KMS-11 (cell line): ENCODE results near the gene LDLRAD2.

Source experiments
- H2AFZ ChIP-seq: fragments of 200-600 bp; sonication (generic); 2 replicates; pipeline ENCODE4 v1.6.1; 2016; ENCODE audit warnings: antibody characterized with exemption, mixed run types, low read depth
- H3K27ac ChIP-seq: fragments of 200-600 bp; sonication (generic); 2 replicates; pipeline ENCODE4 v1.6.1; 2016; ENCODE audit warnings: mild to moderate bottlenecking, mixed run types
- H3K27me3 ChIP-seq: fragments of 200-600 bp; sonication (generic); 2 replicates; pipeline ENCODE4 v1.6.1; 2017; ENCODE audit warnings: mild to moderate bottlenecking, low read depth, mixed run types, moderate library complexity; ENCODE audit not compliant: insufficient read depth
- H3K36me3 ChIP-seq: fragments of 200-600 bp; sonication (generic); 2 replicates; pipeline ENCODE4 v1.6.1; 2017; ENCODE audit warnings: mild to moderate bottlenecking, mixed run types; ENCODE audit not compliant: insufficient read depth
- H3K4me1 ChIP-seq: fragments of 200-600 bp; sonication (generic); 2 replicates; pipeline ENCODE4 v1.6.1; 2016; ENCODE audit warnings: mild to moderate bottlenecking, low read depth, mixed run types; ENCODE audit not compliant: poor library complexity, severe bottlenecking
- H3K4me2 ChIP-seq: fragments of 200-600 bp; sonication (generic); 2 replicates; pipeline ENCODE4 v1.7.0; 2016; ENCODE audit warnings: mild to moderate bottlenecking, mixed run types
- H3K4me3 ChIP-seq: fragments of 200-600 bp; sonication (generic); IDR thresholded peaks from 2 replicates; pipeline ENCODE4 v1.6.1; 2017; ENCODE audit warnings: low read depth, low read length, mixed read lengths; ENCODE audit not compliant: insufficient read depth
- H3K79me2 ChIP-seq: fragments of 200-600 bp; sonication (generic); 2 replicates; pipeline ENCODE4 v1.6.1; 2016; ENCODE audit warnings: low read depth, mixed run types; ENCODE audit not compliant: insufficient read depth
- H3K9ac ChIP-seq: fragments of 200-600 bp; sonication (generic); 2 replicates; pipeline ENCODE4 v1.6.1; 2016; ENCODE audit warnings: mild to moderate bottlenecking, mixed run types
- H4K20me1 ChIP-seq: fragments of 200-600 bp; sonication (generic); 2 replicates; pipeline ENCODE4 v1.6.1; 2016; ENCODE audit warnings: mild to moderate bottlenecking, mixed run types; ENCODE audit not compliant: insufficient read depth
- TF ChIP-seq, protein P1 (sequence below): fragments of 200-600 bp; sonication (generic); conservative IDR thresholded peaks from 2 replicates; pipeline ENCODE4 v1.6.1; 2017; ENCODE audit warnings: low read depth, mild to moderate bottlenecking, antibody characterized with exemption, low read length, moderate library complexity, mixed read lengths

LDLRAD2 gene

DNA sequence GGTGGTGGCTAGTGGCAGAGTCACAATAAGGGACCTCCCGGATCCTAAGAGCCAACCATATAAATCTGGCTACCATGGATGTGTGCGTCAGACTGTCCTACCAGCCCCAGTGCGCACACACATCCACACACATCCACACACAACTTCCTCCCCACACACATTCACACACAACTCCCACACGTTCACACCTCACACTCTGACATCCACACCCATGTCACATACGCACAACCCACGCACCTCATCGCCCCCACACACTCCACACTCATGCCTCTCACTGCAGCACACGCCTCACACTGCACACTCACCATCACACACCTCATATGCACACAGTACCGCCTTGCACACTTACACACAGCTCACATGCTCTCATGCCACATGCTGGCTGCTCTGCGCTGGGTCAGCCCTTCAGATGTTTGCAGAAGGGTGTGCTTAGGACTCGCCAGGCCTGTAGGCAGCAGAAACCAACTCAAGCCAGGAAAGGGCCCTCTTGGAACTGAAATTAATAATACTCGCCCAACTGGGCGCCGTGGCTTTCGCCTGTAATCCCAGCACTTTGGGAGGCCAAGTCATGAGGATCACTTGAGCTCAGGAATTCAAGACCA, 3.0 kb downstream of the LDLRAD2 start:
- H3K4me2 ChIP-seq = no peak overlapping the region
- H3K4me3 ChIP-seq = no peak overlapping the region
- no peaks in the 10 kb centered on the region for H3K36me3 ChIP-seq

DNA sequence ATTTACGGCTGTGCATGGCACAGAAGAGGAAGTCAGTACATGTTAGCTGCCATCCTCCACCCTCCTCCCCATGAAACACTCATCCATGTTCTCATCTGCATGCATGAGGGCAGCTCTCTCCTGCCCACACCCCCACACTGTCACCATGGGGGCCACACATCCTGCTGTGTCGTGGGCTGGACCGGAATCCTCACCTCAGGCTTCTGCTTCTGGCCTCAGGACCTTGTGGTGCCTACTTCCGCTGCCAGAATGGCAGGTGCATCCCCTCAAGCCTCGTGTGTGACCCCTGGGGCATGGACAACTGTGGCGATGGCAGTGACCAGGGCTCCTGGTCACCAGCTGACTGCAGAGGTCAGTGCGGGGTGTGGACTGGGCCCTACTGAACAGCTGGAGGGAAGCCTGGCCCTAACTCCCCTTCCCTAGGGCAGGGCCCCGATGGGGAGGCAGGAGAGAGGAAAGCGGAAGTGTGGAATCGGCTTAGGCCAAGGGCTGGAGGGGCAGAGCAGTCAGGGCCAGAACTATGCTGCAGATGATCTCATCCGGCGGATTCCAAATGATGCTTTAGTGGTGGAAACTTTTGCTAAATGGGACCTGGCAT, 3.8 kb downstream of the LDLRAD2 start:
- no peak overlapping the region for H3K9ac ChIP-seq
- H3K27ac ChIP-seq = no peak overlapping the region
- TF ChIP-seq, protein P1, sequence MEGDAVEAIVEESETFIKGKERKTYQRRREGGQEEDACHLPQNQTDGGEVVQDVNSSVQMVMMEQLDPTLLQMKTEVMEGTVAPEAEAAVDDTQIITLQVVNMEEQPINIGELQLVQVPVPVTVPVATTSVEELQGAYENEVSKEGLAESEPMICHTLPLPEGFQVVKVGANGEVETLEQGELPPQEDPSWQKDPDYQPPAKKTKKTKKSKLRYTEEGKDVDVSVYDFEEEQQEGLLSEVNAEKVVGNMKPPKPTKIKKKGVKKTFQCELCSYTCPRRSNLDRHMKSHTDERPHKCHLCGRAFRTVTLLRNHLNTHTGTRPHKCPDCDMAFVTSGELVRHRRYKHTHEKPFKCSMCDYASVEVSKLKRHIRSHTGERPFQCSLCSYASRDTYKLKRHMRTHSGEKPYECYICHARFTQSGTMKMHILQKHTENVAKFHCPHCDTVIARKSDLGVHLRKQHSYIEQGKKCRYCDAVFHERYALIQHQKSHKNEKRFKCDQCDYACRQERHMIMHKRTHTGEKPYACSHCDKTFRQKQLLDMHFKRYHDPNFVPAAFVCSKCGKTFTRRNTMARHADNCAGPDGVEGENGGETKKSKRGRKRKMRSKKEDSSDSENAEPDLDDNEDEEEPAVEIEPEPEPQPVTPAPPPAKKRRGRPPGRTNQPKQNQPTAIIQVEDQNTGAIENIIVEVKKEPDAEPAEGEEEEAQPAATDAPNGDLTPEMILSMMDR = no peak
- no peaks in the 10 kb centered on the region for H3K79me2 ChIP-seq
- H3K4me1 ChIP-seq = no peaks in the 10 kb centered on the region
- no peaks in the 10 kb centered on the region for H4K20me1 ChIP-seq
- H3K27me3 ChIP-seq = no peaks in the 10 kb centered on the region
- no peak overlapping the region for H3K4me2 ChIP-seq
- no peak overlapping the region for H3K4me3 ChIP-seq
- H2AFZ ChIP-seq = no peak overlapping the region
- no peaks in the 10 kb centered on the region for H3K36me3 ChIP-seq

More for the DNA sequence above, 3.0 kb downstream of the LDLRAD2 start:
- no peaks in the 10 kb centered on the region for H3K4me1 ChIP-seq
- TF ChIP-seq, protein P1 = no peak
- no peaks in the 10 kb centered on the region for H3K27me3 ChIP-seq
- no peak overlapping the region for H2AFZ ChIP-seq
- no peaks in the 10 kb centered on the region for H3K79me2 ChIP-seq
- H3K9ac ChIP-seq = no peak overlapping the region
- H3K27ac ChIP-seq = no peak overlapping the region
- H4K20me1 ChIP-seq = no peaks in the 10 kb centered on the region

DNA sequence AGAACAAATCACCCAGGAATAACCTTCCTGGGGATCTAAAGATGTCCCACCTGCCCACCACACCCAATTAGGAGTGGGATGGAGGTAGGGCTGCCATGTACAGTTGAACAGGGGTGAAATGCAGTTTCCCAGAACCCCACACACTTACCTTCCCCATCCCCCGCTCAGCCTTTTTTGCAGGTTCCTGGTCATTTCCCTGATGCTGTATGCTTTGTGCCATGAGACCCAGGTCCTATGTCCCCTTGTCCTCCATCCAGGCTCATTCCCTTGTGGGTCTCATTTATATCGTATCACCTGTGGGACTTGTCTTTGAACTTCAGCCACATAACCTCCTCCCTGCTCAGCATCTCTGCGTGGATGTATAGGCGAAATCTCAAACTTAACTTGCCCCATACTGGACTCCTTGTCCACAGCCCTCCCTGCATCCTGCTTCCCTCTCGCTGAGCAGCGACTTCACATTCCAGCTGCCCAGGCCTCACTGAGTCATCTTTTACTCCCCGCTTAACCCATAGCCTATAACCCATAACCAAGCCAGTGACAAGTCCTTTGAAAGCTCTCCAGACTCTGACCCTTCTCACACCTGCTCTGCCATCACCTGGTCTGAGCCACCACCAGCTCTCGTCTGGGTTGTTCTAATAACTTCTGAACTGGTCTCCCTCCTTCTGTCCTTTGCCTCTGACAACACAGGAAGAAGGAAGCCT, 4.7 kb downstream of the LDLRAD2 start:
- Histone ChIP-seq H3K4me3 (no peak overlapping the region), H3K27me3 (no peaks in the 10 kb centered on the region), H3K79me2 (no peaks in the 10 kb centered on the region), H2AFZ (no peak overlapping the region), H4K20me1 (no peaks in the 10 kb centered on the region), H3K4me2 (no peak overlapping the region), H3K36me3 (no peaks in the 10 kb centered on the region), H3K27ac (no peak overlapping the region), H3K4me1 (no peaks in the 10 kb centered on the region), H3K9ac (no peak overlapping the region)
- TF ChIP-seq, protein P1 = no peak

DNA sequence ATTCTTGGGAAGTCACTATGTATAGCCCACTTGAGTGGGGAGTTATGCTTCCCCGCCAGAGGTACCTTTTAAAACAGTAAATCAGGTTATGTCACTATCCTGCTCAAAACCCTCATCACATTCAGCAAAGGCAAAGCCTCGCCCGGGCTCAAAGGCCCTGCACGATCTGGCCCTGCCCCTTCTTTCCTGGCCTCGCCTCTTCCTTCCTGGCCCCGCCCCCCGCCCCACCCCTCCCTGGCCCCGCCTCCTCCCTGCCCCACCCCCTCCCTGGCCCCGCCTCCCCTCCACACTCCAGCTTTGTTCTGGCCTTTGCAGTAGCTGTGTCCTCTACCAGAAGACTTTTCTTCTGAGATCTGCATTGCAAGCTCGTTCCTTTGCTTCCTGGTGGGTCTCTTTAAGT, 6.6 kb downstream of the LDLRAD2 start:
- TF ChIP-seq, protein P1 = no peak
- no peak overlapping the region for H3K9ac ChIP-seq
- H3K4me3 ChIP-seq = no peak overlapping the region
- no peak overlapping the region for H3K27ac ChIP-seq
- H3K27me3 ChIP-seq = no peaks in the 10 kb centered on the region
- no peaks in the 10 kb centered on the region for H4K20me1 ChIP-seq
- no peaks in the 10 kb centered on the region for H3K36me3 ChIP-seq
- H3K4me2 ChIP-seq = no peak overlapping the region
- 0 out of 2 replicates have a peak overlapping the region, but pooled peaks have one; percentile 16 for H2AFZ ChIP-seq
- no peaks in the 10 kb centered on the region for H3K79me2 ChIP-seq
- no peaks in the 10 kb centered on the region for H3K4me1 ChIP-seq
